NCI-H1436 treated with DMSO at 0.1 percent for 48 hours (cell line): ENCODE data around the gene PAPPA2.

Source experiments
- DNase-seq: peaks from one replicate; lab custom pipeline; 2025; lab: John Stamatoyannopoulos, UW

PAPPA2 gene

DNA sequence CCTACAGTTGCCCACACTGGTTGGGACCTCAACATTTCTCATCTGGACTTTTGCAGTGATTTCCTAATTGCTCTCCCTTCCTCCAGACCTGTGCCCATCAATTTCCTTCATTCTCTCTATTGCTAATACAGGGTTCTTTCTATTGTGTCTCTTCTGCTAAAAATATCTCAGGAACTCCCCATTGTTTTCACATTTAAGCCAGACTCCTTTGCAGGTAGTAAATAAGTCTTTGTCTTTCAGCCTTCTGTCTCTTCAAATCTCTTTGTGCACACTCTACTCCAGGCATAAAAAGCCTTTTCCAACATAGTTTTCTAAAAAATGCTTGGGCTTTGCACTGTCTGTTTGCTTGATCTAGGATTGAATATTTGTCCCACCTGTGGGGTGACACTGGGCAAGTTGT, 340.6 kb downstream of the PAPPA2 start:
- DNase-seq = no peak

DNA sequence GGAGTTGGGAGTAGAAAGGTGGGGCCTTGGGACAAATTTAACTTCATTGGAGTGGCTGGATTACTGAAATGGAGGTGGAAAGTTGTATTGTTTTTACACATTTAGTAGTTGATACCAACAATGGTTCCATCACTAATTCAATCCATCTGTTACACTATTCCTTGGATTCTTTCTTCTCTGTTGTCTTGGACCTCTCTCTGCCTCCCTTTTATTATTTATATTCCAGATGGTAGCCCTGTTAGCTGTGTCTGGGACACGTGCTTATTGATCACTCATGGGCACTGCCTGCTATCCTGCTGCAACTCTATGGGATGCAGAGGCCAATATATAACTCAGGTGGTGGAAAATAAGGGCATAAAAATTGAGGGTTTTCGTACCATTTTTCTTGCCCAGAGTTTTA, 346.3 kb downstream of the PAPPA2 start:
- no peak for DNase-seq

DNA sequence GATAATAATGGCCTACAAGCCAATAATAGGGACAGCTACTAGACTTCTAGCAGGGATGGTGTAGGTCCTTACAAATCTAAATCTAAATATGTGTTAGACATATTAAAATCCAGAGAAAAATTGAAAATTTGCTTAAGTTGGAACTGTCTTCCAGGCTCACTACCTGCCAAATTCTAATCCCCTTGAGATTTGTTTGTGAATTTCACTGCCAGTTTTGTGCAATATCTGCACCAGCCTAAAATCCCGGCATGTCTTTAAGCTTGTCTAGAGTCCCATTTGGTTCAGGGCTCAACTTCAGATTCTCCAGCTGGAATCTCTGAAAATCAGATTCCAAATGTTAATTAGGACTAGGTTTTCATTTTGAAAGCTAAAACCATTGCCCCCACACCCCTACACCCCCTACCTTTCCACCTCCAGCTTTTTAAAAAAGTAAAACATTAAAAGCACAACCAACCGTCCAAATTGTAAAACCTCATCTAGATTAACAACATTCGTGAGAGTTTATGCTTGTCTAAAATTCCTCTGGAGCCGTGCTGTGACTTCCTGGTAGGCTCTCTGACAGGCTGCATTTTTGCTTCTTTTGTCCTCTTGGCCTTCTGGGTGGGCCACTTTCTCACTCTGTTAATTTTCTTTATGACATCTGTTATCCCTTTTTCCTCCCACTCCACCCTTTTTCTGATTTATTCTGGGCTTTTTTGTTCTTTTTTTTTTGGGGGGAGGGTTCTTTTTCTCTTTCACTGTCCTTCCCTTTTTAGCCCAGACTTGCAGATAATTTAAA, 348.7 kb downstream of the PAPPA2 start:
- no peak for DNase-seq

DNA sequence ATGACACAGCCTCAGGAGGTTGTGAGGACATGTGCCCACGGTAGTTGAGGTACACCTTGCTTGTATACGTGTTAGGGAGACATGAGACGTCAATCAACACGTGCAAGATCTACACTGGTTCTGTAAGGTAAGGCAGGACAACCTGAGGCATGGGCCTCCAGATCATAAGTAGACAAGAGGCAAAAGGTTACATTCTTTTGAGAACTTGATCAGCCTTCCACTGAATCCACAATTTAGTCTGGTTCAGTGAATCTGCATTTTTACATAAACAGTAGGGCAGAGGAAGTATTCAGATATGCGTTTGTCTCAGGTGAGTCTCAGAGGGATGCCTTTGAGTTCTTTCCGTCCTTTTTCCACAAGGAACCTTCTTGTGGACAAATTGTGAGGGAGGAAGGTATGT, 352.6 kb downstream of the PAPPA2 start:
- no peak for DNase-seq

DNA sequence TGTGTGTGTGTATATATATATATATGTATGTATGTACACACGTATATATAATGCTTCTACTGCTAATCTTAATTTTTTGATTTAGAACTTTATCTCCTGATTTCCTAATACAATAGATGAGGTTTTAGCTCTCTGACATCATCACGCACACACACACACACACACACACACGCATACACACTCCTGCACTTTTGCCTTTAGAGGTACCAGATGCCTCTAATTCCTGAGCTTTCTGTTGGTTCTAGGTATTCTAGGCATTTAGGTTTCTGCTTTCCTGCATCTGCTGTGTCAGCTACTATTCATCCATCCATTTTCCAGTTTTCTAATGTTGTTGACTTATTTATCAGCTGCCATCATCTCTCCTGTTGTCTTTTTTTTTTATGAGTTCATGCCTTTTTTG, 353.3 kb downstream of the PAPPA2 start:
- DNase-seq = no peak

DNA sequence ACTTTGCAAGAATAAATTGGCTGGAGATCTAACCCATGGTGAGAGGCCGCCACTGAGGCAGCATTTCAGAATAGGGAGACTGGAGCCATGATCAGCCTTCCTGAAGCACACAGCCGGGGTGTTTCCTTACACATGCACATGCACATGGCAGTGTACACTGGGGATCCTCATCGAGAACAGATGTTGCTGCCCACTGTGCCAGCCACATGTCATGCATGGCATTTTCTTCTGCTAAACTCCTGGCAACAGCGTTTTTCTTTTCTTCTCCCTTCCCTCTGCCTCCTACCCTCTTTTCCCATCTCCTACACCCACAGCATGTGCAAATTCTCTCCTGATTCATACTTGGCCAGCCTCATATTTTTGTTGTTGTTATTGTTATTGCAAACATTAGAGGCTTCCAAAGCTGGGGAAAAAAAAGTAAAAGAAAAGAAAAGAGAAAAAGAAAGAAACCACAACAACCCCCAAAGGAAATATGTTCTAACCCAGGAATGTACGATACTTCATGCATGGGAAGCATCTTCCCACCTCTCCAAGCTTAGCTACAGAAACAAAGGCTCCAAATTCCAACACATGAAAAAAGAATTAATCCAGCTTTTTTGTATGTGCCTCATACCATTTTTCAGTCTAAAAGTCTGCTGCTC, 357.5 kb downstream of the PAPPA2 start:
- DNase-seq = no peak

DNA sequence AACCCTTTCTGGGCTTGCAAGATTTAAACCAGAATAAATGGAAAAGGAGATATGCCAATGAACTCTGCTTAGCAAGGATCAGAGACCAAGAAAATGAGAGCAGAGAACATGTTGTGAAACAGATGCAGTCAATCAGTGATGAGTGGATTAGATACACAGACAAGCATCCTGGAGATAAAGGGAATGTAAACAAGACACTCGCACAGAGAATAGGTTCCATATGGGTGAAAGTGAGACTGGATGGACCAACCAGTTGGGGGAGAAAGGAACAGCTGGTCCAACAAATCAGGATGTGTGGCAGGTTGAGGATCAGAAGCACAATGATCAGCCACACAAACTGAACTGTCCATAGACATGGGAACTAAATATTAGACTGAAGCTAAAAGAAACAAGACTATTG, 363.3 kb downstream of the PAPPA2 start:
- no peak for DNase-seq

DNA sequence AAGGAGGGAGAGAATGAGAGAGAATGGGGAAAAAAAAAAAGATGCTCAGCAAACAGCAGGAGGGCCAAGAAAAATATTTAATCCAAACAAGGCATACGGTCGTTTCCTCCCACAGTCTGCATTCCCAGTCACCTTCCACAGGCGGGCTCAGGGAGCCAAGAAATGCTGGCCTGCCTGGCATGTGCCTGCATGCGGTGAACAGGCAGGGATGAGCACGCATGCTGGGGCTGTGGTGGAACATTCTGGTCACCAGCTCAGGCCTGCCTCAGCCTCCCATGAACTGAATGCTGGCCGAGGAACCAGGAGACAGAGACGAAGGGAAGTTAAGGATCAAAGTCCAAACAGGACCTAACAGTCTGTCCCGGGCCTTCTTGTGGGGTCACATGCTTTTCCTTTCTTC, 366.3 kb downstream of the PAPPA2 start:
- no peak for DNase-seq

DNA sequence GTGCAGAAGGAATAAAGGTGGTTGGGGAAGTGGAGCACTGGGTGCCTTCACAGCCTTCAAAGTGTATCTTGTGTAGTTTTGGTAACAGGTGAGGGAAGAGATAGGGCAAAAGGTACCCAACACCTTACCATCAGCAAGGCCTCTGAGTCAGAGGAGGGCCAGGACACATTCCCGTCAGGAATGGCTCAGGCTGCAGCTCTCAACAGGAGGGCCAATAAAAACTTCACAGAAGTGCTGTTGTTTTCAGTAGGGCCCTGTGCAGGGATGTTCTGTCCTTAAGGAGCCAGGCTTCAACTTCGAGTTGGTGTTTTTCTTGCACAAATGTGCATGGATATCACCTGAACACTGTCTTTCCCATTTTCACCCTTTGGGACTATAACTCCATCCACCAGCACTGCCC, 368.2 kb downstream of the PAPPA2 start:
- DNase-seq = no peak

DNA sequence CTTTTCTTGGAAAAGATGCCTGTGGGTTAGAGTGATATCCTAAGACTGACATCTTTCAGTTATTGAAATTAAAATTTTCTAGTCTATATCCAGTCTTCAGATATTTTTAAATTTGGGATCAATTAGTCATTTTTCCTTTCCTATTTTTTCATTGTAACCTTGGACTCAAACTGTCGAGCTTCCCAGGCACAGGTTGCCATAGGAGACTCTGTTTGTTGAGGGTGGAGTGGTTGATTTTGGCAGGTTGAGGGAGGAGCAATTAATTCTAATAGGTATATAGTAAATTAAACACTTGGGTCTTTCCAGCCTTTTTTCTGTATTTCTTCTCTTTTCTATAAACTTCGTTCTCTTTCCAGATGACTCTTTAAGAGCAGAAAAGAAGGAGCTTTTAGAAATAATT, 374.7 kb downstream of the PAPPA2 start:
- DNase-seq = no peak

DNA sequence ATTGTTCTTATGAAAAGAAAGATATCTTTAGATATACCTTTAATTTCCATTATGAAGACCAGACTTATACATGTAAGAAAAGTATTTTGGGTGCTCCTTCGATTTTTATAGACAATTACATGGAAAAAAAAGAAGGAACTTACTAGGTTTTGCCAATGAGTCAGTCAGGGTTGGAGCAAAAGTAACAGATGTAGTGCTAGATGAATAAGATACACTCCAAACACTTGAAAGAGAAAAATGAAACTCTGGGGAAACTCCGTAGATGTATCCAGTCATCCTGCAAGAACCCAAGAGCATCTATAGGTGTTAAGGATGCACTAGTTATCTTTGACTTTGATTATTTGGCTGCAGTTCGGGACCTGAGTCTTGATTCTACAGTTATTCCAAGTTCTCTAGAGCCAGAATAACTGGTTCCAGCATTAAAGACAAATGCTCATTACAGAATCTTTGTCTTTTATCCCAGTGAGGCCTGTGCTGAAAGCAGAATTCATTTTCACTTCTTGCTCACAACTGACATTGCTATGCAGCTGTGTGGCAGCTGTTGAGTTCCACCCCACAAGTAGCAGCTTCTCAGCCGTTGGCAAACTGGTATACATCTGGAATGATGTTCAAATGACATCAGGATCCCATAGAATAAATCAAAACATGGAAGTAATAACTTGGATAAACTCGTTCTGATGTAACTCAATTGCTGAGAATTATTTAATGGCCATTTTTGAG, 375.5 kb downstream of the PAPPA2 start:
- no peak for DNase-seq

DNA sequence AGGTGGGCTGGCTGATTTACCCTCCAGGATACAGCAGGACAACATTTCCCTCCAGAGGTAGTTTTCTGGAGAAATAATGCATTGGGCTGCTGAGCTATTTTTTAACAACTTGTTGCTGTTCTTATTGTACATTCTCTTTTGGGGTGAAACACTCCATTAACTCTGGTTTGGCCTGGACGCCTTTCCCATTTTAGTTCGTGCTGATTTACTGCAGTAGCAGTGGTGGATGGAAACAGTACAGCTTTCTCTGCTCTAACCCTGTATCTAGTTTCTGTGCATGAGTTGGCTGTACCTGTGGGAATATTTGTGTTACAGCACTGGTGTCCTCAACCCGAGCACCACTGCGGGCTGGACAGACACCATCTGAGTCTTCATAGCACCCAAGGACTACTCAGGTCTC, 376.2 kb downstream of the PAPPA2 start:
- no peak for DNase-seq

DNA sequence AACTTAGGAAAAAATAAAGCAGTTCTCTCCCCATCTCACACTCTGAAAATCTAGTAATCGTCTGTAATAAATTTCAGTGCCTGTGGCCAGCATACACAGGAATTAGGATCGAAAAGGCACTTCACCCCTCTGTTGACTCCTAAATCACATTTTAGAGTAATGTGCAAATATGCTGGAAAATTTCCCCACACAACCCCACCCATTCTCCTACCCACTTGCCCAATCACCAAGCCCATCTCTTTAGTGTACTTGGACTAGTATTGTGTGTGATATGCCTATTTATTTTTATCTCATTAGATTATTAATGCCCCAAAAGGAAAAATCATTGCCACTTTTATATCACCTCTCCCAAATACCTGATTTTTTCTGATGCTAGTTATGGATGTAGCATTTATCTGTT, 378.3 kb downstream of the PAPPA2 start:
- no peak for DNase-seq

DNA sequence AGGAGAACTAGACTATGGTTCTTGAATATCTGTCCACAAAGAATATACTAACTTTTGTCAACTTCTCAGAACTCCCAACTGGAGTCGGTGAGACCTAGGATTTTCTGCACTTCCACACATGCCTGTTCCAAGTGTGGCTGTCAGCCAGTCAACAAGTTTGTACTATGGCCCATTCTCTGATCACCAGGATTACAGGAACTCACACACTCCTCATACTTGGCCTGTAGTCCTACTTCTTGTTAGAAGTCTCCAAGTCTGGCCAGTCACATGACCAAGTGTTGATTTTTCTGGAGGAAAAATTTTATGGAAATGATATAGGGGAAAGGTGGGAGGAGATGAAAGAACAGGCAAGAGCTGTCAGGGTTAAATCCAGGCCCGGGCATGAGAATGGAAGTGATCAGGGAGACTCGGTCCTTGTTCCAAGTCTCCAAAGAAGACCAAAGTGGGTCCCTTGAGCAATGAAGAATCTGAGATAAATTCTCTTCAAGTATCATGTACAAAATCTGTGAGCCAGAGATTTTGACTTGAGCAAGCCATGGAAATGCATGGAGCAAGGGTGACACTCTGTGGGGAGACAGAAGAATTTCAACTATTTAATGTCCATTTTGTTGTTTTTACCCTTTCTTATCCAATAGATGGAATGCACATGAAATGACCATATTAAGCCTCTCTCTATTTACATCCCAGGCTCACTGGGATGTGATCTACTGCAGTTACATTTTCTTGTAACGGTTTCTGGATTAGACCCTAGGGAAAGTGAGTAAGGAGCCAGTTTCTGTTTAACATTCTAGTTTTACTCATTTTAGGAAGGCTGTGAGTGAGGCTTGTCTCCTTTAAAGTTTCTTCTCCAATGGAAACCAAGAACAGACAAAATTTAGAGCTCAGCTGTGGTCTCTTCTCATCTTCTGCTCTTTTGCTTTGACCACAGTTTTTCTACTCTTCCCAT, 380.6 kb downstream of the PAPPA2 start:
- DNase-seq = no peak

DNA sequence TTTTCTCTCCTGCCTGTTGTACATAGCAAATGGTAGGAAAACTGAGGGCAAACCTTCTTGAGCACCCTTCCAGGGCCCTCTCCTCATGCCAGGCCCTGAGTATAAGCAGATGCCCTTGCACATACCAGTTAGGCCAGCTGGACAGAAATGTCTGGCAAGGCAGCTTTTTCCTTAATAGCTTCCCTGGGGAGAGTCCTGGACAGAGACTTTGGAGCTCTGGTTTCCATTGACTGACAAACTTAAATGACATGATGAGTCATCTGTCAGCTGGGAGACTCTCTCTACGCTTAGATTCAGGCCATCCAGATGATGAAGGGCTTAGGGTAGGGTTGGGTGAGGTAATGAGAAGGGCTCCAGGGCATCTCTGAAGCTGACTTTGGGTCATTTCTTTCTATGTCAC, 384.1 kb downstream of the PAPPA2 start:
- no peak for DNase-seq

DNA sequence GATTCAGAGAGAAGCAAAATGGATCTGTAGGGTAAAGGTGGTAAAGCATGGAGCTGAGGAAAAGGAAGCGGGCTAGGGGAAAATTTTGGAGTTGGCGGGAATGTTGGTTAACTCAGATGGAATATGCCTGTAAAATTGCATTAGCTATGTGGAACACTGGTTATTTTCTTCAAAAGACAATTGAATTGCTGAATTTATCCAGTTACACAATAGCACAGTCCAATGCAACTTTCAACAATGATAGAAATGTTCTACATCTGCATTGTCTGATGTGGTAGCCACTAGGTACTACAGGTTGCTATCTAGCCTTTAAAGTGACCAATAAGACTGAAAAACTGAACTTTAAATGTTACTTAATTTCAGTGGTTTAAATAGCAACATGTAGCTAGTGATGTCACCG, 386.3 kb downstream of the PAPPA2 start:
- DNase-seq = no peak

DNA sequence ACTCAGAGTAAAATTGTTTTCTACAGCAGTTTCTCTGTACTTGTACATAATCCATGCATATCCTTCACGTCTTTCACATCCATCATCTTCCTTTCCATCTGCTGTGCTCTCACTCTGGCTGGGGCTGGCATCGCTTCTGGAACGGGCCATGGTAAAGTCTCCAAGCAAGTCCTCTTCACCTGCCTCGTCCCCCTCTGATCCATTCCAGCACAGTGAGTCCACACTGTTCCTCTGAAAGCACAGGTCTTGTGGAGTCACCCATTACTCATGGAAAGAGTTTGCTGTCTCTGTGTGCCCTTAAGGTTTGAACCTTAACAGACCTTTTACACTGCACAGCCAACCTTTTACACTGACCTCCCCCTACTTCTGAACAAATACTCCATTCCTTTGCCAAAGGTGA, 387.9 kb downstream of the PAPPA2 start:
- DNase-seq = no peak

DNA sequence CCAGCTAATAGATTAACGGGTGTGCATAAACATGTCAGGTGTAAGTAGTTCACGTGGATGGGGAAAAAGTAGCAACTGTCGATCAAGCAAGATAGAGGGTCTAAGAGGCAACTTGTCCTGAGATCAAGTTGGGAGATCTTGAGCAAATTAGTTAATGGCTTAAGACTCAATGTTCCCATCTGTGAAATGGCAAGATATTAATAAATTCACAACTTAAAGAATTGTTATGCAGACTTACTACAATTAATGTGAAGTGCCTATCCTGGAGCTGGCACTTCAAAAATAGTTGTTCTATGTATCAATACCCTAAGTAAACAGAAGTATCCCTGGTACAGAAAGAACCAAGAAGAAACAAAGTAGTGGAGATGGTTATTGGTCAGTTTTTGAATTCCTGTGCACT, 389.1 kb downstream of the PAPPA2 start:
- no peak for DNase-seq

DNA sequence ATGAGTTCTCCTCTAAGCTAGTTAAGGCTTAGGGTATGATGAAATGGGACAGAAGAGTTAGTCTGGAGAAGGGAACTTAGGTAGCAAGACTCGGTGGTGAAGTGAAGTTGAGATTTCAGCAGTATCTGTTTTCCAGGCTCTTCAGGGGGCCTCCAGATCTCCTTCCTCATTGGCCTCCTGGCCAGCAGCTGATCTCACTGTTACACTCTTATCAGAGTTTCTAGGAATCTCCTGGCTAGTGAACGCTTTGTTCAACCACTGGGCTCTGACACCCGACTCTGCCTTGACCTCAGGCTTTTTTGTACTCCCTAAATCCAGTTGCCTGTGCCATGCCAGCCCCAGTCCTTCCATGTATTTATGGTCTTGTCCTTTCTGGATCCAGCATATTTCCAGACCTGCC, 390.5 kb downstream of the PAPPA2 start:
- no peak for DNase-seq

DNA sequence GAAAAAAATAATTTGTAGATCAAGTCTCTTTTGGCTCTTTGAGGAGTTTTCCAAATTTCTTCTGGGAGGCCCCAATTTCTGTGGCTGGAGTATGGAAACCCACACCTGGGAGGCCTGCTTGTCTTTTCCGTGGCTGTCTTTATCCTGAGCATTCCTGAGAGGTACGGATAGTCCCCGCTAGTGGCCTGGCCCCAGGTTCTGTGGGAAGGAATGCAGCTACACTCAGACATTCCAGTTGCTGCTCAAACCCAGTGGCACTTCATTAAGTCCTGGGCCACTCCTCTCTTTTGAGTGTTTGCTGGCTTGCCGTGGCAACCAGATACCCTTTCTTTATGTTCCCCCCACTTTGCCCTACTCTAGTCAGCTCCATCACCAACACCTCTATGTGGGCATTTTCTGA, 391.1 kb downstream of the PAPPA2 start:
- DNase-seq = no peak

DNA sequence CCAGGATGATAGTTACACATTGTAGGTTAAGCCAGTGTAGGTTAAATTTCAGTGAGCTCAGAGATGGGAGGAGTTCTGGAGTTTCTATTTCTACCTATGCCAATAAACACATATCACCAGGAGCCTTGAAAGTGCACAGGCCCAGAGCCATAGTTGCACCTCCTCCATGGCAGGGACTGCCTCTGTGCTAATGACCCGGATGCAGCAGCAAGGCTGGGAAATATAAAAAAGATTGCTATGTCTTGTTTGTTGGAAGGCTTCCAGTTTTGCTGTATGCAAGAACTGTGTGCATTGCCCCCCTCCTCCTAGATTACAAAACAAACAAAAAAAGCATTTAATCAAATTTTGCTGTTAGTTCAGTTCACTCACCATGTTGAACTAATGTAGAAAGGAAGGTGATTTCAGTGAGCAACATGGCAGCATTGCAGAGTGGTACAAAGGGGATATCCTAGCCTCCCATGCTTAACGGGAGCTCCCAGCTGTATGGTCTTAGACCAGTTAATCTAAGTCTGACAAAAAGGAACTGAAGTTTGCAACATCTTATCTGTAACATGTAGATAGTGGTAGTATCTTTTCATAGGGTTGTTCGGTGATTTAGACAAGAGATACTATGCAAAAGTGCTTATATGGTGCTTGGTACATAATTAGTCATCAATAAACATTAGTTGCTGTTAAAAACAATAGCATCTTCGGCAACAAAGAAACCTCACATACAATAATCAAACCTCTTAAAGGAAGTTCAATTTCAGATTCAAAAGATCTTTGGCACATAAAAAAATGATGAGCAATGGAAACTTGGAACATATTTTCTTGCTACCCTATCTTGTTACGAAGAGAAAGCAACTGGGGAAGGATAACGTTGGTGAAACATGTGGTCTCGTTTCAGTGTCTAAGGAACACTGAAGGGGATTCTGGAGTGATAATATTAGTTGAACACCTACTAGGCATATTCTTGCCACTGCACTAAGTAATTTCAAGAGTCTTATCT, 392.1 kb downstream of the PAPPA2 start:
- DNase-seq = no peak
